ENCODE results near the gene C12orf75. TPM values are rescaled to one million over a fixed set of nuclear protein-coding genes. Genes with fewer than 3 reads are reported as not detected.

The C12orf75 gene
- total and polyA plus RNA-seq, 8 donors = 4.9 to 145 (median 43.4) TPM; not detected in 1

GRCh38 chr12:105355752-105356151 lies 25.3 kb downstream of the C12orf75 start:
- Histone ChIP-seq H3K36me3 (peaks cover 0 to 3% (median 0%) of the 10 kb centered on the region in 4 donors), H3K27me3 (no peaks in the 10 kb centered on the region), H3K4me3 (no peak overlapping the region), H3K27ac (no peak overlapping the region), H3K4me1 (peaks cover 16 to 28% (median 18%) of the 10 kb centered on the region in 4 donors), H3K9me3 (no peaks in the 10 kb centered on the region)
- intact Hi-C loops (cut with DNase I; ENCODE audit: low total_unique reads) = no loop called here
- DNase-seq = no peak
- no peak for TF ChIP-seq POLR2A (IDR thresholded peaks at IDR 0.05)

DNA sequence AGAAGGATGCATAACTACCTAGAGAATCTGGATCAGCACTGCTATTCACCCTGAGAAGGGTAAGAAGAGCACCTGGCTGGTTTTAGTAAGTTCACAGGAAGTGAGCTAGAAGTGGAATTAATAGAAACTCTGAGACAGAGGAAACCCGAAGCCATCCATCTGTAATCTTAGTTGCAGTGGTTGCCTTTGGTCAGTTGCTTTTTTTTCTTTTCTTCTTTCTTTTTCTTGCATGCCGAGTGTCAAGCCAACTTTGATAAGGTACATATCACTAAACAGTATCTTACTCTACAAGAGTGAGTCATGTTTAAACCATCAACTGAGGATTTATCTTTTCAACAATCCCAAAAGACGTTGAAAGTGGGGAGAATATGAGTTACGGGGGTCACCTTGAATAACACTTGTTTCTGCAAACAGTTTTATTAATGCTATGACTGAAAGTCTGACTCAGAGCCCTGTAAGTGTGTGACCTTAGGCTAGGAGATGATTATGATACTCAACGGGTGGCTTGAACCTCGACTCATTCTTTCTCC lies 26.7 kb downstream of the C12orf75 start:
- H3K27ac ChIP-seq = no peak overlapping the region
- no peak for DNase-seq
- no peaks in the 10 kb centered on the region for H3K27me3 ChIP-seq
- no peak for TF ChIP-seq POLR2A (IDR thresholded peaks at IDR 0.05)
- TF ChIP-seq, protein P1, sequence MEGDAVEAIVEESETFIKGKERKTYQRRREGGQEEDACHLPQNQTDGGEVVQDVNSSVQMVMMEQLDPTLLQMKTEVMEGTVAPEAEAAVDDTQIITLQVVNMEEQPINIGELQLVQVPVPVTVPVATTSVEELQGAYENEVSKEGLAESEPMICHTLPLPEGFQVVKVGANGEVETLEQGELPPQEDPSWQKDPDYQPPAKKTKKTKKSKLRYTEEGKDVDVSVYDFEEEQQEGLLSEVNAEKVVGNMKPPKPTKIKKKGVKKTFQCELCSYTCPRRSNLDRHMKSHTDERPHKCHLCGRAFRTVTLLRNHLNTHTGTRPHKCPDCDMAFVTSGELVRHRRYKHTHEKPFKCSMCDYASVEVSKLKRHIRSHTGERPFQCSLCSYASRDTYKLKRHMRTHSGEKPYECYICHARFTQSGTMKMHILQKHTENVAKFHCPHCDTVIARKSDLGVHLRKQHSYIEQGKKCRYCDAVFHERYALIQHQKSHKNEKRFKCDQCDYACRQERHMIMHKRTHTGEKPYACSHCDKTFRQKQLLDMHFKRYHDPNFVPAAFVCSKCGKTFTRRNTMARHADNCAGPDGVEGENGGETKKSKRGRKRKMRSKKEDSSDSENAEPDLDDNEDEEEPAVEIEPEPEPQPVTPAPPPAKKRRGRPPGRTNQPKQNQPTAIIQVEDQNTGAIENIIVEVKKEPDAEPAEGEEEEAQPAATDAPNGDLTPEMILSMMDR (IDR thresholded peaks at IDR 0.05) = no peak
- TF ChIP-seq EP300 (IDR thresholded peaks at IDR 0.05) = no peak
- H3K4me1 ChIP-seq = peaks cover 16 to 25% (median 18%) of the 10 kb centered on the region in 4 donors
- intact Hi-C loops (cut with DNase I; ENCODE audit: low total_unique reads) = no loop called here
- 22 to 42% (median 36%) methylated on average over 6 of the region's 6 CpGs for WGBS, 5 donors
- H3K4me3 ChIP-seq = no peak overlapping the region
- H3K36me3 ChIP-seq = peaks cover 0 to 3% (median 0%) of the 10 kb centered on the region in 4 donors
- H3K9me3 ChIP-seq = no peaks in the 10 kb centered on the region

GRCh38 chr12:105358789-105359188 lies 28.3 kb downstream of the C12orf75 start:
- DNase-seq = peak in 1 of 2 donors; percentile 28
- Histone ChIP-seq H3K27me3 (no peaks in the 10 kb centered on the region), H3K27ac (no peak overlapping the region), H3K36me3 (peaks cover 0 to 3% (median 0%) of the 10 kb centered on the region in 4 donors), H3K4me1 (peaks cover 7 to 13% (median 8%) of the 10 kb centered on the region in 4 donors), H3K9me3 (no peaks in the 10 kb centered on the region), H3K4me3 (no peak overlapping the region)
- intact Hi-C loops (cut with DNase I; ENCODE audit: low total_unique reads) = no loop called here
- TF ChIP-seq POLR2A (IDR thresholded peaks at IDR 0.05) (no peak), POLR2AphosphoS5 (IDR thresholded peaks at IDR 0.05) (no peak), EP300 (IDR thresholded peaks at IDR 0.05) (no peak)
- TF ChIP-seq, protein P1 (IDR thresholded peaks at IDR 0.05) = no peak
- WGBS, 5 donors = 86 to 92% (median 89%) methylated on average over 7 of the region's 7 CpGs

DNA sequence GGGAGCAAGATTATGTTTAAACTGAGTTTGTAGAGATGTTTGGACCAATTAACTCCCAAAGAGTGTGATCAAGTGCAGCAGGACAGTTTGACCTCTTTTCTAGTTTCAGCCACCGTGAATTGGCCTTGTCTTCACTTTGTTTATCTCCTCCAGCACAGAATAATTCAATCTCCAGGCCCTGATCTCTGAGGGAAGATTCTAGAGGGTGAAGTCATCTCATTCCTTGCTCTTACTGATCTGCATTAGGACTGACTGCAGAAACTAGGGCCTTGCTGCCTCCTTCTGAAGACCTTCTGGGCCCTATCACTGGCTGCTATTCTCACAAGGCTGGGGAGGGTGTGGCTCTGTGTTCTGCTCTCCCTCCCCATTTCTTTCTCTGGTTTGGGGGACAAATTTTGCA lies 29.4 kb downstream of the C12orf75 start:
- Histone ChIP-seq H3K4me1 (peaks cover 7 to 13% (median 8%) of the 10 kb centered on the region in 4 donors), H3K4me3 (no peak overlapping the region), H3K27ac (no peak overlapping the region), H3K36me3 (peaks cover 0 to 3% (median 0%) of the 10 kb centered on the region in 4 donors), H3K9me3 (no peaks in the 10 kb centered on the region), H3K27me3 (no peaks in the 10 kb centered on the region)
- DNase-seq = no peak
- 46 to 78% (median 48%) methylated on average over 1 of the region's 1 CpG for WGBS, 5 donors
- TF ChIP-seq POLR2AphosphoS5 (IDR thresholded peaks at IDR 0.05) (no peak), EP300 (IDR thresholded peaks at IDR 0.05) (no peak)
- TF ChIP-seq, protein P1 (IDR thresholded peaks at IDR 0.05) = no peak
- intact Hi-C loops (cut with DNase I; ENCODE audit: low total_unique reads) = no loop called here

DNA sequence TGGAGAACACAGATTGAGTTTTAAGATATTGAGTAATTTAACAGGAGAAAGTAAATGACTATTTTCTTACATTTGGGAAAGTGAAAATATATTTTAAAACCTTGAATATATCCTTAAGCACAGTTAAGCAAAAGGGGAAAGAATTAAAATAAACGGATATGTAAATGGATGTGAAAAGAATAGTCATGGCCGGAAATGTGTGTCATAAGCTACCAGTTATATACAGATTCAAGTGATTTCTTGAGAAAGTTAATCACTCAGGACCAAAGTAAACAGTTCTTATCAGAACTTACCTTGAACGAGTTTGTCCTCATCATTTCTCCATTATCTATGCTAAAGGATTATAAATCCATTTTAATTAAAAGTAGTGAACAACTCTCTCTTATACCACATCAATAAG lies 33.4 kb downstream of the C12orf75 start:
- Histone ChIP-seq H3K4me3 (no peak overlapping the region), H3K27me3 (no peaks in the 10 kb centered on the region), H3K27ac (no peak overlapping the region), H3K4me1 (no peaks in the 10 kb centered on the region), H3K36me3 (peaks cover 0 to 3% (median 0%) of the 10 kb centered on the region in 4 donors), H3K9me3 (no peaks in the 10 kb centered on the region)
- WGBS, 5 donors = 61 to 70% (median 69%) methylated on average over 3 of the region's 3 CpGs
- no peak for DNase-seq
- intact Hi-C loops (cut with DNase I; ENCODE audit: low total_unique reads) = no loop called here
- TF ChIP-seq POLR2AphosphoS5 (IDR thresholded peaks at IDR 0.05) (no peak), POLR2A (IDR thresholded peaks at IDR 0.05) (no peak), EP300 (IDR thresholded peaks at IDR 0.05) (no peak)
- TF ChIP-seq, protein P1 (IDR thresholded peaks at IDR 0.05) = no peak
